H1 (cell line): ENCODE measurements around the gene AMOTL2. TPM values are rescaled to one million over a fixed set of nuclear protein-coding genes. Genes with fewer than 3 reads are reported as not detected.

Experiments used
- CTCF ChIA-PET: fragments of 300-600 bp; sonication (Branson Sonifier 250); formaldehyde crosslinking; loops from one replicate; lab custom pipeline; 2021; ENCODE audit not compliant: partially characterized antibody; lab: Charles Lee
- POLR2A ChIA-PET: fragments of 300-600 bp; sonication (Branson Sonifier 250); formaldehyde crosslinking; loops from one replicate; lab custom pipeline; 2021; ENCODE audit warnings: inconsistent platforms; ENCODE audit not compliant: partially characterized antibody; lab: Charles Lee
- DNase-seq, 2 experiments: peaks; one replicate each; pipeline versions ENCODE4 v3.0.0 to v3.0.0-alpha.2; 2010 to 2022; ENCODE audit warnings: low spot score in 2 of 2, low read depth in 1 of 2, mixed read lengths in 1 of 2
- FAIRE-seq: peaks from 2 replicates; lab custom pipeline; 2011; peaks lifted over from hg19 to GRCh38; lab: Jason Lieb, UNC
- H2AFZ ChIP-seq: 2 replicates; pipeline ENCODE4 v1.8.1; 2012; ENCODE audit warnings: low read length, inconsistent platforms
- H2AK5ac ChIP-seq: 2 replicates; pipeline ENCODE4 v1.6.1; 2013; ENCODE audit warnings: low read depth, low read length
- H2BK120ac ChIP-seq: replicated peaks from 2 replicates; pipeline ENCODE3; 2013; ENCODE audit warnings: low read depth, low read length, inconsistent platforms
- H2BK12ac ChIP-seq: 2 replicates; pipeline ENCODE4 v1.6.1; 2013; ENCODE audit warnings: low read depth, low read length
- H2BK15ac ChIP-seq: 2 replicates; pipeline ENCODE4 v1.6.1; 2013; ENCODE audit warnings: low read length
- H2BK20ac ChIP-seq: 2 replicates; pipeline ENCODE4 v1.6.1; 2013; ENCODE audit warnings: low read length
- H2BK5ac ChIP-seq: 2 replicates; pipeline ENCODE4 v1.6.1; 2013; ENCODE audit warnings: low read depth, low read length
- H3K14ac ChIP-seq: 2 replicates; pipeline ENCODE4 v1.6.1; 2013; ENCODE audit warnings: inconsistent platforms; ENCODE audit not compliant: insufficient read length
- H3K18ac ChIP-seq: 2 replicates; pipeline ENCODE4 v1.6.1; 2013; ENCODE audit warnings: low read length; ENCODE audit errors: extremely low read depth
- H3K23ac ChIP-seq: 2 replicates; pipeline ENCODE4 v1.6.1; 2013; ENCODE audit warnings: inconsistent platforms; ENCODE audit not compliant: insufficient read length
- H3K23me2 ChIP-seq: 2 replicates; pipeline ENCODE4 v1.6.1; 2013; ENCODE audit warnings: low read depth, low read length
- H3K27ac ChIP-seq: 2 replicates; pipeline ENCODE4 v1.6.1; 2011; ENCODE audit warnings: low read depth, low read length, inconsistent platforms
- H3K27me3 ChIP-seq, 4 experiments: replicated peaks in 1 of 4; 1 replicate in 1 of 4; 2 replicates in 3 of 4; pipeline versions ENCODE4 v1.6.1 to v1.8.1; 2011 to 2013; ENCODE audit warnings: low read length in 3 of 4, mild to moderate bottlenecking in 3 of 4, inconsistent platforms in 2 of 4, mixed read lengths in 2 of 4, moderate library complexity in 1 of 4; ENCODE audit not compliant: control insufficient read depth in 3 of 4, insufficient read depth in 3 of 4; ENCODE audit errors: extremely low read depth in 1 of 4
- H3K36me3 ChIP-seq, 4 experiments: 2 replicates each; pipeline versions ENCODE4 v1.6.1 to v1.8.1; 2011 to 2013; ENCODE audit warnings: mild to moderate bottlenecking in 4 of 4, low read length in 3 of 4, moderate library complexity in 2 of 4, control low read depth in 1 of 4, inconsistent platforms in 1 of 4; ENCODE audit not compliant: insufficient read depth in 4 of 4, control insufficient read depth in 2 of 4
- H3K4ac ChIP-seq: replicated peaks from 2 replicates; pipeline ENCODE3; 2013; ENCODE audit warnings: low read length, low read depth, mixed read lengths, inconsistent platforms; ENCODE audit not compliant: insufficient read length
- H3K4me1 ChIP-seq, 4 experiments: replicated peaks in 1 of 4; 1 replicate in 1 of 4; 2 replicates in 3 of 4; pipeline versions ENCODE4 v1.6.1 to v1.8.1; 2011 to 2013; ENCODE audit warnings: low read length in 3 of 4, inconsistent platforms in 2 of 4, mixed read lengths in 1 of 4; ENCODE audit not compliant: insufficient read depth in 4 of 4, control insufficient read depth in 3 of 4
- H3K4me2 ChIP-seq, 2 experiments: 2 replicates each; pipeline versions ENCODE4 v1.6.1 to v1.8.1; 2011 to 2013; ENCODE audit warnings: low read depth in 2 of 2, low read length in 2 of 2, control low read depth in 1 of 2, inconsistent platforms in 1 of 2, mild to moderate bottlenecking in 1 of 2; ENCODE audit not compliant: insufficient read depth in 1 of 2
- H3K4me3 ChIP-seq, 4 experiments: fragments of 200-600, 300-600 bp in 1 of 4; sonication (generic), shearing (Covaris generic), sonication (Bioruptor Twin) in 1 of 4; 2 replicates each; pipeline versions ENCODE4 v1.5.1 to v1.8.1; 2011 to 2016; ENCODE audit warnings: low read length in 4 of 4, low read depth in 3 of 4, control low read depth in 2 of 4, inconsistent platforms in 2 of 4, mild to moderate bottlenecking in 2 of 4, mixed read lengths in 1 of 4, moderate library complexity in 1 of 4; ENCODE audit not compliant: insufficient read depth in 2 of 4; ENCODE audit errors: extremely low read depth in 1 of 4
- H3K56ac ChIP-seq: replicated peaks from 2 replicates; pipeline ENCODE3; 2013; ENCODE audit warnings: low read depth, mild to moderate bottlenecking, mixed read lengths, low read length, inconsistent platforms; ENCODE audit not compliant: insufficient read length
- H3K79me1 ChIP-seq: 2 replicates; pipeline ENCODE4 v1.6.1; 2013; ENCODE audit warnings: low read depth, low read length, control low read depth
- H3K79me2 ChIP-seq, 2 experiments: 2 replicates each; pipeline versions ENCODE4 v1.6.1 to v1.8.1; 2012 to 2013; ENCODE audit warnings: low read length in 2 of 2, mild to moderate bottlenecking in 2 of 2, inconsistent platforms in 1 of 2; ENCODE audit not compliant: insufficient read depth in 2 of 2, control insufficient read depth in 1 of 2
- H3K9ac ChIP-seq, 4 experiments: replicated peaks in 1 of 4; 1 replicate in 1 of 4; 2 replicates in 3 of 4; pipeline versions ENCODE4 v1.6.1 to v1.8.1; 2011 to 2013; ENCODE audit warnings: low read depth in 3 of 4, low read length in 3 of 4, control low read depth in 2 of 4, mild to moderate bottlenecking in 2 of 4, moderate library complexity in 2 of 4, inconsistent platforms in 1 of 4; ENCODE audit errors: extremely low read depth in 1 of 4
- H3K9me3 ChIP-seq, 2 experiments: 2 replicates each; pipeline versions ENCODE4 v1.6.1 to v1.8.1; 2012 to 2013; ENCODE audit warnings: mild to moderate bottlenecking in 2 of 2, moderate library complexity in 2 of 2, control low read depth in 1 of 2, inconsistent platforms in 1 of 2, low read depth in 1 of 2, low read length in 1 of 2, mixed read lengths in 1 of 2; ENCODE audit not compliant: insufficient read depth in 2 of 2
- H4K20me1 ChIP-seq, 2 experiments: replicated peaks in 1 of 2; 2 replicates each; pipeline versions ENCODE3 to v1.8.1; 2011 to 2013; ENCODE audit warnings: inconsistent platforms in 2 of 2, low read length in 2 of 2, mild to moderate bottlenecking in 1 of 2; ENCODE audit not compliant: insufficient read depth in 2 of 2, control insufficient read depth in 1 of 2
- H4K5ac ChIP-seq: 2 replicates; pipeline ENCODE4 v1.6.1; 2013; ENCODE audit warnings: low read length, low read depth, mixed read lengths, inconsistent platforms; ENCODE audit not compliant: insufficient read length
- H4K8ac ChIP-seq: 2 replicates; pipeline ENCODE4 v1.8.0; 2013; ENCODE audit warnings: mild to moderate bottlenecking, moderate library complexity, low read length, inconsistent platforms; ENCODE audit not compliant: insufficient read depth; ENCODE audit errors: extremely low read depth
- H4K91ac ChIP-seq: replicated peaks from 2 replicates; pipeline ENCODE3; 2013; ENCODE audit warnings: low read length, mixed read lengths, inconsistent platforms; ENCODE audit not compliant: insufficient read length
- POLR2AphosphoS5 ChIP-seq: IDR thresholded peaks from 2 replicates; pipeline ENCODE4 v1.6.1; 2011; ENCODE audit warnings: low read depth, low read length
- RAD21 ChIP-seq, 2 experiments: IDR thresholded peaks in 1 of 2; conservative IDR thresholded peaks in 1 of 2; 2 replicates each; pipeline ENCODE4 v1.6.1; 2011; ENCODE audit warnings: low read depth in 2 of 2, low read length in 2 of 2, improper control_type of control experiment in 1 of 2, inconsistent platforms in 1 of 2, mild to moderate bottlenecking in 1 of 2, moderate library complexity in 1 of 2
- SP1 ChIP-seq: IDR thresholded peaks from 2 replicates; pipeline ENCODE4 v1.6.1; 2011; ENCODE audit warnings: low read depth, low read length
- TEAD4 ChIP-seq: IDR thresholded peaks from 2 replicates; pipeline ENCODE4 v1.6.1; 2012; ENCODE audit warnings: low read depth, low read length, inconsistent platforms, mixed read lengths
- WGBS, 2 experiments: shearing (Covaris generic) in 1 of 2; methylation state at CpG; one replicate each; pipeline versions ENCODE4 v1.1.6 to v1.1.7; 2013 to 2015; ENCODE audit warnings: low lambda C conversion rate in 2 of 2, mixed read lengths in 2 of 2, inconsistent platforms in 1 of 2, low coverage in 1 of 2, missing lambda C conversion rate in 1 of 2; ENCODE audit not compliant: insufficient replicate concordance in 2 of 2, insufficient coverage in 1 of 2, insufficient read length in 1 of 2; ENCODE audit errors: extremely low coverage in 1 of 2, missing lambda C conversion rate in 1 of 2; 5-methylcytosine and 5-hydroxymethylcytosine counted together
- polyA plus RNA-seq, 7 experiments: library from polyadenylated mRNA; depleted of rRNA in 3 of 7; stranded (reverse) in 5 of 7; unstranded in 2 of 7; fragments of >200 nt in 5 of 7; fragments of 200-250 nt in 2 of 7; gene quantifications; 1 replicate in 5 of 7; 2 replicates in 1 of 7; 4 replicates in 1 of 7; pipeline versions ENCODE4 v1.2.1 to v1.2.3, GENCODE V29; 2011 to 2013; ENCODE audit warnings: missing spikeins in 2 of 7, mixed read lengths in 2 of 7
- total RNA-seq: library from RNA; stranded (reverse); fragmentation: NEBNext Ultra II Directional; extraction: Animal tissue kit (Norgen Biotek cat#: 25700); gene quantifications from 2 replicates; pipeline ENCODE4 v1.2.1, GENCODE V29; 2021
- TF ChIP-seq, protein P1 (sequence below), 3 experiments: IDR thresholded peaks; 1 replicate in 2 of 3; 2 replicates in 1 of 3; pipeline versions ENCODE4 v1.5.1 to v1.6.1; 2011; ENCODE audit warnings: low read length in 3 of 3, mild to moderate bottlenecking in 3 of 3, inconsistent platforms in 2 of 3, low read depth in 1 of 3, moderate library complexity in 1 of 3; ENCODE audit not compliant: insufficient read depth in 1 of 3; ENCODE audit errors: control extremely low read depth in 1 of 3

Gene AMOTL2
- total and polyA plus RNA-seq, 2 of the 8 experiments (the other 6 are each of a cell fraction or from before 2014, with no cell fraction given) = 19.0 to 63.7 TPM

DNA sequence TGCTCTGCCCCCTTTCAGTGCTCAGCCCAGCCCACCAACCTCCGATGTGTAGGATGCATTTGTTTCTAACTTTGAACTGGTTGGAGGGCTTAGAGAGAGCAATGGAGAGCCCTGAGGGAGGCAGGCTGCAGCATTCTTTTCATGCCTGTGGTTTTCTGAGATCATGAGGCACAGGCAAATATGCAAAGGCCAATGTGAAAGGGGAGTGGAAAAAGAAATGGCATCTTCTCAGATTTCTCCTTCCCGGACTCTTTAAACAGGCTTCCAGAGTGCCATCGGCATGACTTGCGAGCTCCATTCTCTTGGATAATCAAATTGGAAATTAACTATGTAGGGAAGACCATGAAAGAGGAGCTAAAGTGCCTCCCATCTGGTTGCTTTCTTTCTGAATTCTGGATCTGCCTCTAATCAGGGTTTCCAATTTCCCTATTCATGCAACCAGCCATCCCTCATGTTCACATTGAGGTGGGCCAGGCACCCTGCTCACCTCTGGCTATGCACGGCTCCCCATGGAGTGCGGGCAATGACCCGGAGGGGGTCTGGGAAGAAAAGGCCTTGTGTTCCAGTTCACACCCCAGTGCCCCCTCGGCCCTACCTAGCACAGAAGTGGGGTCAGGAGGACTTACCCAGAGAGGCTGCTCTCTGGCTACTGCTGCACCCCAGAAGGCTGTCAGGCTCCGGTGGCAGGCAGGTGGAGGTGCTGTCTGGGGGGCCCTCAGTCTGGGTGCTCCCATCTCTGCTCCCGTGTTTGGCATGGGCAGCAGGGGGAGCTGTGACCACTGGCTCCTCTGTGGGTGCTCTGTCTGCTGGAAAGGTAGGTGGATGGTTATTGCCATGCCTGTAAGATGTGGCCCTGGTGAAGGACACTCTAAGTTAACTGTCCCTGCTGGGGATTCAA, 16.1 kb downstream of the AMOTL2 start:
- Histone ChIP-seq H3K4me1 (peaks cover 2 to 16% (median 7%) of the 10 kb centered on the region in 4 experiments), H3K23me2 (no peaks in the 10 kb centered on the region), H2BK5ac (peak overlapping the region; percentile 47; the same call in 1 of the 2 replicates), H3K56ac (no peak overlapping the region), H3K14ac (no peak overlapping the region), H3K4ac (no peak overlapping the region), H4K5ac (no peak overlapping the region), H3K79me2 (no peaks in the 10 kb centered on the region), H4K91ac (no peak overlapping the region), H3K36me3 (peaks cover 48 to 92% (median 69%) of the 10 kb centered on the region in 4 experiments), H2BK15ac (no peak overlapping the region), H3K18ac (no peak overlapping the region), H2AK5ac (no peak overlapping the region), H3K9ac (no peak overlapping the region; a peak in 1 of 7 replicates), H3K79me1 (peaks cover 5% of the 10 kb centered on the region; the same call in 1 of the 2 replicates), H3K27ac (0 out of 2 replicates have a peak overlapping the region, but pooled peaks have one; percentile 23), H2BK20ac (no peak overlapping the region), H4K8ac (peak overlapping the region; percentile 3; the same call in 1 of the 2 replicates), H3K4me3 (no peak overlapping the region), H4K20me1 (peaks cover 1 to 15% of the 10 kb centered on the region in 2 experiments), H2BK12ac (peak overlapping the region; percentile 22; the same call in 1 of the 2 replicates), H2BK120ac (no peak overlapping the region), H3K9me3 (no peaks in the 10 kb centered on the region), H3K4me2 (no peak overlapping the region), H3K23ac (no peak overlapping the region), H3K27me3 (no peaks in the 10 kb centered on the region; a peak in 1 of 7 replicates), H2AFZ (no peak overlapping the region)
- FAIRE-seq (peak; percentile 28), DNase-seq (peak in 1 of 2 experiments; percentile 60)
- WGBS, 2 experiments = 78% methylated on average over 10 of the region's 10 CpGs; no CpG with 5 or more reads in 1 of the 2 experiments
- CTCF ChIA-PET = interaction anchor here (0.7 to 13.1 kb wide), 18 partner anchors 8 to 124 kb away, joined by 3 to 144 read pairs (median 6); partner anchors contain the start of gene AMOTL2
- TF ChIP-seq, protein P1, sequence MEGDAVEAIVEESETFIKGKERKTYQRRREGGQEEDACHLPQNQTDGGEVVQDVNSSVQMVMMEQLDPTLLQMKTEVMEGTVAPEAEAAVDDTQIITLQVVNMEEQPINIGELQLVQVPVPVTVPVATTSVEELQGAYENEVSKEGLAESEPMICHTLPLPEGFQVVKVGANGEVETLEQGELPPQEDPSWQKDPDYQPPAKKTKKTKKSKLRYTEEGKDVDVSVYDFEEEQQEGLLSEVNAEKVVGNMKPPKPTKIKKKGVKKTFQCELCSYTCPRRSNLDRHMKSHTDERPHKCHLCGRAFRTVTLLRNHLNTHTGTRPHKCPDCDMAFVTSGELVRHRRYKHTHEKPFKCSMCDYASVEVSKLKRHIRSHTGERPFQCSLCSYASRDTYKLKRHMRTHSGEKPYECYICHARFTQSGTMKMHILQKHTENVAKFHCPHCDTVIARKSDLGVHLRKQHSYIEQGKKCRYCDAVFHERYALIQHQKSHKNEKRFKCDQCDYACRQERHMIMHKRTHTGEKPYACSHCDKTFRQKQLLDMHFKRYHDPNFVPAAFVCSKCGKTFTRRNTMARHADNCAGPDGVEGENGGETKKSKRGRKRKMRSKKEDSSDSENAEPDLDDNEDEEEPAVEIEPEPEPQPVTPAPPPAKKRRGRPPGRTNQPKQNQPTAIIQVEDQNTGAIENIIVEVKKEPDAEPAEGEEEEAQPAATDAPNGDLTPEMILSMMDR (IDR thresholded peaks at IDR 0.05; ENCODE audit: control extremely low read depth in 1 of 3, insufficient read depth in 1 of 3, low read depth in 1 of 3, low read length in 3 of 3) = peak; percentile 40 to 55 (median 47); a peak in 3 of 4 replicates
- peak; percentile 38 to 56; a peak in 3 of 4 replicates for TF ChIP-seq RAD21 (IDR thresholded peaks at IDR 0.05 in 1 of 2, conservative IDR thresholded peaks at IDR 0.05 in 1 of 2; ENCODE audit: low read depth in 2 of 2, low read length in 2 of 2)
- 0 out of 2 replicates have a peak, but pooled peaks have one; percentile 36 for TF ChIP-seq POLR2AphosphoS5
- TF ChIP-seq SP1 = no peak
- TF ChIP-seq TEAD4 = peak; percentile 40; the same call in 1 of the 2 replicates
- POLR2A ChIA-PET = interaction anchor here (0.8 to 45.2 kb wide), 6 partner anchors 8 to 128 kb away, joined by 3 to 1731 read pairs (median 404); partner anchors contain the start of genes AMOTL2, ANAPC13 and CEP63
